GM18907 (cell line): Measurements from ENCODE around the gene MYO9A.
"Not testable (repeated sequence)": the region's sequence is repeated elsewhere in the genome, so short reads cannot be mapped to it uniquely, and the experiment has no call there.

Experiments used
- ATAC-seq: cut with Tn5 transposase; IDR thresholded peaks from one replicate; pipeline ENCODE4 v1.9.1; 2021; ENCODE audit warnings: mild to moderate bottlenecking, moderate library complexity; ENCODE audit not compliant: unreplicated experiment

The MYO9A gene

GRCh38 chr15:72053297-72053696 lies 64.7 kb downstream of the MYO9A start:
- not testable (repeated sequence) for ATAC-seq

GRCh38 chr15:72050700-72051099 lies 67.2 kb downstream of the MYO9A start:
- no peak for ATAC-seq

DNA sequence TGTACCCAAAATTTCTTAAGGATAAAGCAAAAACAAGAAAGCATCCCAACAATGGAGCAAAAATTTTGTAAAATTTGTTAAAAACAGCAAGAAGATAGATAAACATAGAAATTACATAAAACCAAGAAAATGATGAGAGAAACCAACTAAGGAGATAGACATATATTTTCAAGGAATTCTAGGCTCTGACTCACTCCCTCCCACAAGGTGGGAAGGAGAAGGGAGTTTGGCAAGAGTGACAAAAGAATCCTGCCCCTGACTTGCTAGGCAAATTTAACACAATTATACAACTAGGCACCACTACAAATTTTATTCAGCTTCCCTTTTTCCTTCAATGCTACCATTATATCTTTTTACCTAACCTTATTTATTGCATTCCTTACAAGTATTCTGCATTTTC lies 70.9 kb downstream of the MYO9A start:
- ATAC-seq, result no peak

DNA sequence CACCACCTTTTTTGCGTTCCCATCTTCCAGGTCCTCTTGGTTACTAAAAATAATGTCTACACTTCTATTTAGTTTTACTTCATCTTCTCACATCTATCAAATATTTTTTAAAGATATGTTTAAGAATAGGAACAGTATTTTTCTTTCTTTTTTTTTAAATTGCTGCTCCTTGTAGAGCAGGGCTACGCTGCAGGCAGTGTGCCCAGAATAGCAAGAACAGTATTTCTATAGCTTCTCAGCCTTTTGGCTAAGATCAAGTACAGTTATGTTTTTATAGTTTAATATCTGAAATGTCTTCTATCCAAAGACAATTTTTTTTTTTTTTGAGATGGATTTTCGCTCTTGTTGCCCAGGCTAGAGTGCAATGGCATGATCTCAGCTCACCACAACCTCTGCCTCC lies 73.0 kb downstream of the MYO9A start:
- no peak for ATAC-seq

DNA sequence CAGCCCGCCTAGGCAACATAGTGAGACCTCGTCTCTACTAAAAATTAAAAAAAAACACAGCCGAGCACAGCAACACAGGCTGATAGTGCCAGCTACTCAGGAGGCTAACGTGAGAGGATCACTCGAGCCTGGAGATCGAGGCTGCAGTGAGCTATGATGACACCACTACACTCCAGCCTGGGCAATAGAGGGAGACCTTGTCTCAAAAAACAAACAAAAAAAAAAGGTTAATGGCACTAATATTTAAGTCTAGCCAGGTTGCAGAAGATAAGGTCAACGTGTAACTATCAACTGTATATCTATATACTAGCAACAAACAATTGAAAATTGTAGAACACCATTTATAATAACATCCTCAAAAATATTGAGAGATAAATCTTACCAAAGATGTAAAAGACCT lies 75.1 kb downstream of the MYO9A start:
- no peak for ATAC-seq

DNA sequence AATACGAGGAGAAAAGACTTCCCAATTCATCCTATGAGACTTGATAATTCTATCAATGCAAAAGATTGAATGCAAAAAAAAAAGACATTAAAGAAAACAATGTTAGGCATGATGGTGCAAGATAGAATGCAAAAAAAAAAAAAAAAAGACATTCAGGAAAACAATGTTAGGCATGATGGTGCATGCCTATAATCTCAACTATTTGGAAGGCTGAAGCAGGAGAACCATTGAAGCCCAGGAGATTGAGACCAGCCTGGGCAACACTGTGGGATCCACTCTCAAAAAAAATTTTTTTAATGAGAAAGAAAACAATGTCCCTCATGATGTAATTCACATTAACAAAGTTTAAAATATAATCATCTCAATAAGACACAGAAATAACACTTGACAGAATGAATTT lies 75.9 kb downstream of the MYO9A start:
- ATAC-seq, result no peak

DNA sequence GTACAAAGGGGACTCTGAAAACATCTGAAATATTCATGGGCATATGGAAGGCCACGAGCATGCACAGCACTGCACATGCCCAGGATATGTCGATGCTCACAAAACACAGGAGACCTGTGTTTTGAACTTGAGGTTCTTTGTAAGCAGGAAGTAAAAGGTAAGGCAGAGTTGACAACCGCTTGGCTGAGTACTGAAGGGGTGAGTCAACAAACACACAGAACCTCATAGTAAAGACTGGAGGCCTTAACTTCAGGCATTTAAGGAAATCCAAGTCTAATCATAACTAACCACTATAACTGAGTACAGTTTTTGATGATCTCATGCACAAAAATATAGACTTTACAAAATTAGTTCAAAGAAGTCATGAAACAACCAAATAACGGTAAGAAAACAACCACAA lies 80.6 kb downstream of the MYO9A start:
- ATAC-seq, result no peak

GRCh38 chr15:72034859-72035650 lies 82.9 kb downstream of the MYO9A start:
- ATAC-seq, result no peak

DNA sequence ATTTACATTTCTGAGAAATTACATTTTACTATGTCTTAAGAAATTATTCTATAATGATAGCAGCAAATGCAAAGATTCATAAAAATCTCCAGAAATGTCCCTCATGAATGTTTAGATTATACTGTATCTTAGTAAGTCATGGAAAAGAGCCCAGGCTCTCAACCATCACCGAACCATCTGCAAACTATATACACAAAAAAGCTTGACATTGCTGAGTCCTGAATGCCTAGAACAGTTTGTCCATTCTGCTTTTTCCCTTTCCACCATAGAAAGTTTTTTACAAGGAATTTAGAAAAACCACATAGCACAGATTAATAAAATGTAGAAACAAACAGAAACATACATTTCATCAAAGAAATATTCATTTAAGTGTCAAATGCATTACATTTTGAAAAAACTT lies 83.6 kb downstream of the MYO9A start:
- no peak for ATAC-seq

DNA sequence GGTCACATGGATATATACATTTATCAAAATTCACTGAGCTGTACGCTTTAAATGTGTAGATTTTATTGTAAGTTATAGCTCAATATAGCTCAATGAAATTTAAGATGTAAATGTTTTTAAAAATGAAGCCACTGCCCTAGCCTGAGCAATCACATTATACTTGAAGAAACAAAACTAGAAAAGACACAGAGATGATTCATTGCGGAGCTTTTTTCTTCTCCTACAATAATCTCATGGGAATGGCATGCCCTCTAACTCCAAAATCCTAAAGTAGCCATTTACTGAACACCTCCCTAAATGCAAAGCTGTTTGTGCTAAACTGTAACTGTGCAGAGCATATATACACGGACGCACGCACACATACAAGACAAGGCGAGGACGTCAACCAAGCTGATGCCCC lies 84.2 kb downstream of the MYO9A start:
- no peak for ATAC-seq

DNA sequence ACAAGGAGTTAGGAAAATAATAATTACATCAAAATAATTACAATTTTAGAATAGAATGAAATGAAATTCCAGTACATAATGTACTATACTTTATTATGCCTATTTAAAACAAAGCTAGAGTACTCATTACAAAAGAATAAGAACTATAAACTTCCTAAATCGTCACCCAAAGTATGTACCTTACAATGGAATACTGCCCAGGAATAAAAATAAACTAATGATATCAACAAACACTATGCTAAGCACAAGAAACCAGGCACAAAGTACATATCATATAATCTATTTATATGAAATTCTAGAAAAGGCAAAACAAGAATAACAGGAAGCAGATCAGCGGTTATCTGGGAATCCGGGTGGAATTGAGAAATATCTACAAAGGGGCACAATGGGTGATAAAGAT lies 84.7 kb downstream of the MYO9A start:
- no peak for ATAC-seq

DNA sequence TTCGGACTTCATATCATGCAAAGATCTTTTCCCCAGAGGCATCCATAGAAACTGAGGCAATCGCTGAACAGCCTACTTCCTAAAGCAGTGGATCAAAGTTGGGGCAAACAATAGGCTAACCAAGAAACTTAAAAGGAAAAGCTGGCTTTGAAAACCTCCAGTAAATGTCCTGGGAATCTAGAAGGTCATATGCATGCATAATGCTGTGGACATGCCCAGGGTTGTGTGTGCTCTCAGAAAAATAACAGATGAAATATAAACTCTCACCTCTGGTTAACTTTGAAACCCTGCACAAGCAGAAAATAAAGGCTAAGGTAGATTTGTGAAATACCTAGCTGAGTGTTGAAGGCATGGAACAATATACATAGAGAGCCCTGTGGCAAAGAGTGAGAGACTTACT lies 96.3 kb downstream of the MYO9A start:
- ATAC-seq, result no peak

DNA sequence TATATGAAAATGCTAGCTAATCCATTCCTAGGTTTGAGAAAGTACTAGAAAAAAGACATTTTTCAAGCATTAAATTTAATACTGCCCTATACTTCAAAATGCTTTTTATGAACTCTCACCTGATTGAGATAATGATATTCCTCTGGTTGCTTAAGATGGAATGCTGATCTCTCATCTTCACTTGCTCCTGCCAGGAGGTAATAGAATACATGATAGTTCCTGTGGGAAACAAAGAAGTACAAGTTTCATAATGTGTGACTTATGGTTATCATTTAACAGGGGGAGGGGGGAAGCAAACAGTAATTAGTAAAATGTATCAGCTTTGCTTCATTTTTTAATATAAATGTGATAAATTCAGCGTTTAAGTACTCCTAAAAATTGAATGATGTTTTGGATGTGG lies 97.2 kb downstream of the MYO9A start:
- no peak for ATAC-seq

GRCh38 chr15:72014555-72014954 lies 103.4 kb downstream of the MYO9A start:
- not testable (repeated sequence) for ATAC-seq

- ATAC-seq, result no peak
These were observed 104.2 kb downstream of the MYO9A start for GRCh38 chr15:72013703-72014102.

DNA sequence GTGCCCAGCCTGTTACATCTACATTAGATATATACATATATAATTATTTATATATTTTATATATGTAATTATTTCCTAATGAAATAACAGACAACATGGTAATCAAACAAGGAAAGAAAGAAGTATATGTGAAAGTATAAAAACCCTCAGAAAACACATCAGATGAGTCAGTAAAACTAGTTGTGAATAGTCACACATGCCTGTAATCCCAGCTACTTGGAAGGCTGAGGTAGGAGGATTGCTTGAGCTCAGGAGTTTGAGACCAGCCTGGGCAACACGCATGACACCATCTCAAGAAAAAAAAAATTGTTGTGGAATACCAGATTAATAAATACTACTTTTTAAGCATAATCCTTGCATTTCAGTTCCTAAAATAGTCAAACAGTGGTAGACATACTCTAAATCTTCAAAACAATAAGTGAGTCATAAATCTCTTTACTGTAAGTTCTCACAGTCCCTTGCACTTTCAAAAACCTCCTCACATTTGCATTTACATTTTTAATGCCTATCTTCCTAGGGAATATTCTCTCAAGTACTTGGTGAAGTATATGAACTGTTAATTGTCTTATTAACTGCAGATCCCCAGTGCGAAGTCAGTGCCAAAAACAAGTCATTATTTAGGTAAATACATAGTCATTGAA lies 106.5 kb downstream of the MYO9A start:
- ATAC-seq, result no peak

DNA sequence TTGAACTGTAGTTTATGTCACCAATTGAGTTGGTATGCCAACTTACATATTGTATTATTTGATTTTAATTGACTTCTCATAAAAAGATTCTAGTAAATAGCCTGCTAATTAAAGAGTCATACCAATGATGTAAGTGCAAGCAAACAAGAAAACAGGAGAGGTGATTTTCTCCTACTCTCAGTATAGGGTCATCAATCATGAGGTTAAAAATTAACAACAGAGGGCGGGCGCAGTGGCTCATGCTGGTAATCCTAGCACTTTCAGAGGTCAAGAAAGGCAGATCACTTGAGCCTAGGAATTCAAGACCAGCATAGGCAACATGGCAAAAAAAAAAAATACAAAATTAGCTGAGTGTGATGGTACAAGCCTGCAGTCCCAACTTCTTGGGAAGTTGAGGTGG lies 108.7 kb downstream of the MYO9A start:
- ATAC-seq, result peak; percentile 78

GRCh38 chr15:72006382-72006781 lies 111.6 kb downstream of the MYO9A start:
- ATAC-seq, result no peak

DNA sequence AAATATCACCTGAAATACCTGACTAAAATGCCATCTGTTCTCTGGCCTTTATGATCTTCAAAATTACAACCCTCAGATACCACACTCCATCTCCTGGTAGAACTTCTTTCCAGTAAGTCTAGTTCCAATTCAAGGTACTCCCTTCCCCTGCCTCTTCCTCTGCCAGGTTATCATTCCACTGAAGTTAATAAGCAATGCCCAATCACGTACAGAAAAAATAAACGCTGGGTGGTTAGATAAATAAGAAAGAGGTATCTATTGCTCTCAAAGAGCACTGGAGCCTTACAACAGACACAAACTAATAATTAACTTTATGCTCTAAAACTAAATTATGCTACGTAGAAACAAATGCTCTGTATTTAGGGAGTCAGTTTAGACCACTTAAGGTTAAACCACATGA lies 112.5 kb downstream of the MYO9A start:
- no peak for ATAC-seq

- no peak for ATAC-seq
These were observed 118.1 kb downstream of the MYO9A start for GRCh38 chr15:71999807-72000206.

- not testable (repeated sequence) for ATAC-seq
These were observed 119.2 kb downstream of the MYO9A start for GRCh38 chr15:71998717-71999116.

GRCh38 chr15:71997691-71998090 lies 120.3 kb downstream of the MYO9A start:
- ATAC-seq, result no peak

DNA sequence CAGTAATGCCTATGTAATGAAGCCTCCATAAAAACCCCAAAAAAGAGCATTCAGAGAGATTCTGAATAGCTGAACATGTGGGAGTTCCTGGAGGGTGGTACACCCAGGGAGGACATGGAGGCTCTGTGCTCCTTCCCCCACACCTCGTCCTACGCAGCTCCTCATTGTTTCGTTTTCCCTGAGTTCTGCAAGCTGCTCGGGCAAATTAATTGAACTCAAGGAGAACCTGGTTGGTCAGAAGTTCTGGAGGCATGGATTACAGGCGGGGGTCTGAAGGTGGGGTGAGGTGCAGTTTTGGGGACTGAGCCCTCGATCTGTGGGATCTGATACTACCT lies 142.2 kb downstream of the MYO9A start:
- ATAC-seq, result no peak
